Glutamatergic neuron (in vitro differentiated cells): Measurements from ENCODE around the gene CELF5. TPM values are rescaled to one million over a fixed set of nuclear protein-coding genes. Genes with fewer than 3 reads are reported as not detected.

ENCODE experiments used
- DNase-seq: peaks from one replicate; pipeline ENCODE4 v3.0.0; 2022
- H3K27ac Mint-ChIP-seq: one replicate; pipeline ENCODE4 v1.8.0; 2020; ENCODE audit warnings: mild to moderate bottlenecking, mixed read lengths, inconsistent platforms; ENCODE audit not compliant: unreplicated experiment
- H3K27me3 Mint-ChIP-seq: one replicate; pipeline ENCODE4 v1.8.0; 2020; ENCODE audit warnings: mild to moderate bottlenecking, moderate library complexity, mixed read lengths, inconsistent platforms; ENCODE audit not compliant: unreplicated experiment
- H3K36me3 Mint-ChIP-seq: one replicate; pipeline ENCODE4 v1.8.0; 2020; ENCODE audit warnings: mild to moderate bottlenecking, mixed read lengths, inconsistent platforms; ENCODE audit not compliant: unreplicated experiment
- H3K4me1 Mint-ChIP-seq: one replicate; pipeline ENCODE4 v1.8.0; 2020; ENCODE audit warnings: mild to moderate bottlenecking, low read depth, mixed read lengths, inconsistent platforms; ENCODE audit not compliant: unreplicated experiment
- H3K4me3 Mint-ChIP-seq: one replicate; pipeline ENCODE4 v1.8.0; 2020; ENCODE audit warnings: mild to moderate bottlenecking, mixed read lengths, inconsistent platforms; ENCODE audit not compliant: unreplicated experiment
- H3K9me3 Mint-ChIP-seq: one replicate; pipeline ENCODE4 v1.8.0; 2020; ENCODE audit warnings: mild to moderate bottlenecking, moderate library complexity, mixed read lengths, inconsistent platforms; ENCODE audit not compliant: unreplicated experiment
- CTCF ChIP-seq: fragments of 200-600 bp; sonication (generic); IDR thresholded peaks from one replicate; pipeline ENCODE4 v1.5.0; 2021; ENCODE audit not compliant: partially characterized antibody, unreplicated experiment
- total RNA-seq: library from RNA; stranded (reverse); fragmentation: NEBNext Ultra II Directional; extraction: Animal tissue kit (Norgen Biotek cat#: 25700); gene quantifications from one replicate; pipeline ENCODE4 v1.2.1, GENCODE V29; 2021; ENCODE audit not compliant: unreplicated experiment

Gene CELF5
- total RNA-seq, 1 donor from 2014 or later, result 12.5 TPM

GRCh38 chr19:3196064-3196932 is 28.2 kb upstream of the CELF5 start:
- Mint-ChIP-seq H3K27ac (no peak overlapping the region), H3K4me1 (no peaks in the 10 kb centered on the region), H3K9me3 (no peaks in the 10 kb centered on the region), H3K4me3 (no peak overlapping the region), H3K36me3 (no peaks in the 10 kb centered on the region), H3K27me3 (peaks cover 1% of the 10 kb centered on the region)
- TF ChIP-seq CTCF, result no peak
- no peak for DNase-seq

DNA sequence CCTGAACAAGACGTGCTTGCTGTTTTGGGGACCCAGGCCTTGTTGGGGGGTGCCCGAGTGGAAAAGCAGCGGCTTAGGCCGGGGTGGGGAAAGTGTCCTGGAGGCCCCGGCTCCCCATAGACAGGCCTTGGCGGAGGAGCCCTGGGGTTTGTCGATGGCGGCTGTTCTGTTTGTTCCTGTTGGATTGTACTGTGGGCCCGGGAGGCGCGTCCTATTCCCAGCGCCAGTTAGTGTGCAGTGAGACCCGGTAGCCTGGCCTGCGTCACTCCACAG is 27.6 kb upstream of the CELF5 start:
- TF ChIP-seq CTCF, result no peak
- DNase-seq, result no peak
- H3K9me3 Mint-ChIP-seq, result no peaks in the 10 kb centered on the region
- peaks cover 1% of the 10 kb centered on the region for H3K27me3 Mint-ChIP-seq
- H3K27ac Mint-ChIP-seq, result no peak overlapping the region
- no peak overlapping the region for H3K4me3 Mint-ChIP-seq
- H3K36me3 Mint-ChIP-seq, result no peaks in the 10 kb centered on the region
- H3K4me1 Mint-ChIP-seq, result no peaks in the 10 kb centered on the region

DNA sequence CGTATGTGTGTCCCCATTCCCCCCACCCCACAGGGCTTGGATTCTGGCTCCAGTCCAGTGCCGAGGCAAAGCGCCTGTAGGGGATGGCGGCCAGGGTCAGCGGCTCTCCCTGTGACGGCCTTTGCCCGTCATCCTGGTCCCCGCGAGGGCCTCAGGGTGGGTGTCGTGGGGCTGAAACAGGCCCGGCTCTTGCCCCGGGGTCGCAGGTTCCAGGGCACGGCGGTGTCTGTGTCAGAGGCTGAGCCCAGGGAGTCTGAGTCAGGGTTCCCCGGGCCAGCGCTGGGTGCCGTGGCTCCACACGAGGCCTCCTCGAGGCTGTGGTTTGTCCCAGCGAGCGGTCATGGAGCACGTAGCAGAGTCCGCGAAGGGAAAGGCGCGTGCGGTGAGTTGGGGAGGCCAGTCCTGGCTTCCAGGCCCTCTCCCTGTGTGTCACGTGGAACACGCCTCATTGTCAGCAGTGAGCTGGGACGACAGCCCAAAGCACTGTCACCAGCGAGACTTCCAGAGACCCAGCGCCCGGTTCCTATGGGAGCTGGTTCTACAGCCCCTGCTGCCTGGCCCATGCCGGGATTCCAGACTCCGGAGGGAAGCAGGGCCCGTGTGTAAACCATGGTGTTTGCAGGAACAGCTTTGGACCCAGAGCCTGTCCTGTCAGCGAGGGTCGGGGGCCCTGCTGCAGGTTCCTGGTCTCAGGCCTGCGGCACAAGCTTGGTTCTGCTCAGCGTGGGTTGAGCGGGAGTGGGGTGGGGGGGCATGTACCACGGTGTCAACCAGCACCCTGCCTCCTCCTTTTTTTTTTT is 25.4 kb upstream of the CELF5 start:
- TF ChIP-seq CTCF, result no peak
- Mint-ChIP-seq H3K27ac (no peak overlapping the region), H3K27me3 (peaks cover 1% of the 10 kb centered on the region), H3K9me3 (no peaks in the 10 kb centered on the region), H3K36me3 (no peaks in the 10 kb centered on the region), H3K4me3 (no peak overlapping the region), H3K4me1 (no peaks in the 10 kb centered on the region)
- no peak for DNase-seq

- DNase-seq, result no peak
- TF ChIP-seq CTCF, result no peak
- no peaks in the 10 kb centered on the region for H3K36me3 Mint-ChIP-seq
- H3K4me3 Mint-ChIP-seq, result no peak overlapping the region
- no peaks in the 10 kb centered on the region for H3K9me3 Mint-ChIP-seq
- no peak overlapping the region for H3K27ac Mint-ChIP-seq
- H3K27me3 Mint-ChIP-seq, result peaks cover 1% of the 10 kb centered on the region
- no peaks in the 10 kb centered on the region for H3K4me1 Mint-ChIP-seq
Measured at GRCh38 chr19:3201072-3201700, 23.3 kb upstream of the CELF5 start.

- no peaks in the 10 kb centered on the region for H3K4me1 Mint-ChIP-seq
- DNase-seq, result no peak
- no peak overlapping the region for H3K4me3 Mint-ChIP-seq
- no peaks in the 10 kb centered on the region for H3K9me3 Mint-ChIP-seq
- no peak overlapping the region for H3K27ac Mint-ChIP-seq
- TF ChIP-seq CTCF, result no peak
- H3K36me3 Mint-ChIP-seq, result no peaks in the 10 kb centered on the region
- H3K27me3 Mint-ChIP-seq, result peaks cover 1% of the 10 kb centered on the region
Measured at GRCh38 chr19:3201911-3202310, 22.6 kb upstream of the CELF5 start.
